Kidney (tissue), 14 donors: ENCODE results near the gene MEGF11. TPM values are rescaled to one million over a fixed set of nuclear protein-coding genes. Genes with fewer than 3 reads are reported as not detected.

Experiments used
- DNase-seq, 5 donors: peaks; one replicate each; pipeline ENCODE4 v3.0.0-alpha.2; 2013 to 2020
- FAIRE-seq: peaks from 2 replicates; lab custom pipeline; 2012; peaks lifted over from hg19 to GRCh38; lab: Jason Lieb, UNC
- H3K27ac ChIP-seq, 2 donors: one replicate each; pipeline ENCODE4 v1.7.0; 2013; ENCODE audit warnings: low read depth in 2 of 2, low read length in 2 of 2, inconsistent platforms in 1 of 2
- H3K27me3 ChIP-seq: one replicate; pipeline ENCODE4 v1.7.1; 2013; ENCODE audit warnings: low read length, inconsistent platforms; ENCODE audit not compliant: control insufficient read depth, insufficient read depth
- H3K36me3 ChIP-seq, 3 donors: one replicate each; pipeline versions ENCODE4 v1.7.0 to v1.7.1; 2013; ENCODE audit warnings: low read length in 3 of 3, control low read depth in 1 of 3, inconsistent platforms in 1 of 3; ENCODE audit not compliant: insufficient read depth in 3 of 3, control insufficient read depth in 2 of 3
- H3K4me1 ChIP-seq, 3 donors: one replicate each; pipeline versions ENCODE4 v1.7.0 to v1.7.1; 2013; ENCODE audit warnings: low read length in 3 of 3, inconsistent platforms in 1 of 3, low read depth in 1 of 3; ENCODE audit not compliant: control insufficient read depth in 2 of 3, insufficient read depth in 2 of 3
- H3K4me3 ChIP-seq, 3 donors: one replicate each; pipeline versions ENCODE4 v1.7.0 to v1.8.1; 2013; ENCODE audit warnings: low read length in 3 of 3, control low read depth in 1 of 3, inconsistent platforms in 1 of 3
- H3K9ac ChIP-seq, 3 donors: one replicate each; pipeline versions ENCODE4 v1.7.0 to v1.7.1; 2013; ENCODE audit warnings: low read length in 3 of 3, control low read depth in 1 of 3, inconsistent platforms in 1 of 3
- H3K9me3 ChIP-seq, 3 donors: one replicate each; pipeline versions ENCODE4 v1.7.0 to v1.7.1; 2013; ENCODE audit warnings: low read length in 3 of 3, control low read depth in 1 of 3, inconsistent platforms in 1 of 3; ENCODE audit not compliant: control insufficient read depth in 2 of 3, insufficient read depth in 1 of 3
- intact Hi-C: fragments of 100-400 bp; cut with DNase I; formaldehyde crosslinking; loops from one replicate; pipeline ENCODE4 v1.11.1; 2022
- polyA plus RNA-seq: library from polyadenylated mRNA; stranded (reverse); fragments of 350-450 nt; fragmentation: Illumina TruSeq; extraction: RNeasy Lipid Tissue Mini Kit (QIAGEN cat#74804); gene quantifications from one replicate; pipeline ENCODE4 v1.2.3, GENCODE V29; 2014; ENCODE audit warnings: low read depth, low replicate concordance; ENCODE audit not compliant: insufficient read depth
- total RNA-seq: library from RNA; stranded (reverse); fragmentation: NEBNext Ultra II Directional; extraction: Animal tissue kit (Norgen Biotek cat#: 25700); gene quantifications from one replicate; pipeline ENCODE4 v1.2.1, GENCODE V29; 2021
- TF ChIP-seq, protein P1 (sequence below): IDR thresholded peaks from 3 replicates; pipeline ENCODE4 v1.5.1; 2012; ENCODE audit warnings: mild to moderate bottlenecking, moderate library complexity, borderline replicate concordance; ENCODE audit not compliant: insufficient read depth; ENCODE audit errors: extremely low read depth
- donor health status: control.
- donor health status: control.
- donor health status: control.
- donor health status: control.
- donor health status: control.
- donor health status: DM: yes; HTN: yes; CAD: no.
- donor health status: Normal renal cell carcinoma (clear cell type).

MEGF11 gene
- total and polyA plus RNA-seq, 2 donors from 2014 or later = 10.4 to 41.8 TPM

DNA sequence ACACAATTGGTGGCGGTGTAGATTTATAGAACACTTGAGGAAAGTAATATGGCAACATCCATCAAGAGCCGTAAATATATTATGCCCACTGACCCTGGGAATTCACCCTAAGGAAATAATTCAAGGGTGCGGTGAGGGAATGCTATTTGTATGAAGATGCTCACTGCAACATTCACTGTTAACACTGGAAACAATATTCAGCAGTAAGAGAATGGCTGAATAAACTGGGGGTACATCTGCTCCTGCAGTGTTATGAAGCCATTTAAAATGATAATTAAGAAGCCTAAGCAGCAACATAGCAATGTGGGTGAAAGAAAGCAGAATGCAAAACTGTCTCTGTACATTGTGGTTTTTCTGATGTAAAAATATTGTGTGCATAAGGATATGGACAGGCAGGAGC lies 296.7 kb downstream of the MEGF11 start:
- Histone ChIP-seq H3K27me3 (no peaks in the 10 kb centered on the region), H3K4me3 (no peak overlapping the region), H3K4me1 (no peaks in the 10 kb centered on the region), H3K9ac (no peak overlapping the region), H3K27ac (no peak overlapping the region), H3K9me3 (no peaks in the 10 kb centered on the region), H3K36me3 (no peaks in the 10 kb centered on the region)
- DNase-seq = no peak
- no peak for FAIRE-seq
- TF ChIP-seq, protein P1, sequence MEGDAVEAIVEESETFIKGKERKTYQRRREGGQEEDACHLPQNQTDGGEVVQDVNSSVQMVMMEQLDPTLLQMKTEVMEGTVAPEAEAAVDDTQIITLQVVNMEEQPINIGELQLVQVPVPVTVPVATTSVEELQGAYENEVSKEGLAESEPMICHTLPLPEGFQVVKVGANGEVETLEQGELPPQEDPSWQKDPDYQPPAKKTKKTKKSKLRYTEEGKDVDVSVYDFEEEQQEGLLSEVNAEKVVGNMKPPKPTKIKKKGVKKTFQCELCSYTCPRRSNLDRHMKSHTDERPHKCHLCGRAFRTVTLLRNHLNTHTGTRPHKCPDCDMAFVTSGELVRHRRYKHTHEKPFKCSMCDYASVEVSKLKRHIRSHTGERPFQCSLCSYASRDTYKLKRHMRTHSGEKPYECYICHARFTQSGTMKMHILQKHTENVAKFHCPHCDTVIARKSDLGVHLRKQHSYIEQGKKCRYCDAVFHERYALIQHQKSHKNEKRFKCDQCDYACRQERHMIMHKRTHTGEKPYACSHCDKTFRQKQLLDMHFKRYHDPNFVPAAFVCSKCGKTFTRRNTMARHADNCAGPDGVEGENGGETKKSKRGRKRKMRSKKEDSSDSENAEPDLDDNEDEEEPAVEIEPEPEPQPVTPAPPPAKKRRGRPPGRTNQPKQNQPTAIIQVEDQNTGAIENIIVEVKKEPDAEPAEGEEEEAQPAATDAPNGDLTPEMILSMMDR = no peak
- intact Hi-C loops = no loop called here

- no peaks in the 10 kb centered on the region for H3K9me3 ChIP-seq
- intact Hi-C loops = no loop called here
- FAIRE-seq = no peak
- DNase-seq = no peak
- H3K4me1 ChIP-seq = no peaks in the 10 kb centered on the region
- no peak overlapping the region for H3K9ac ChIP-seq
- no peak overlapping the region for H3K27ac ChIP-seq
- H3K4me3 ChIP-seq = no peak overlapping the region
- H3K36me3 ChIP-seq = no peaks in the 10 kb centered on the region
- H3K27me3 ChIP-seq = no peaks in the 10 kb centered on the region
- TF ChIP-seq, protein P1 = no peak
These were observed 297.2 kb downstream of the MEGF11 start for GRCh38 chr15:65956307-65956706.

- Histone ChIP-seq H3K9me3 (no peaks in the 10 kb centered on the region), H3K9ac (no peak overlapping the region), H3K27ac (no peak overlapping the region), H3K4me3 (no peak overlapping the region), H3K27me3 (no peaks in the 10 kb centered on the region), H3K4me1 (no peaks in the 10 kb centered on the region), H3K36me3 (no peaks in the 10 kb centered on the region)
- no peak for DNase-seq
- no peak for FAIRE-seq
- intact Hi-C loops = no loop called here
- TF ChIP-seq, protein P1 = no peak
These were observed 299.2 kb downstream of the MEGF11 start for GRCh38 chr15:65954289-65954741.

DNA sequence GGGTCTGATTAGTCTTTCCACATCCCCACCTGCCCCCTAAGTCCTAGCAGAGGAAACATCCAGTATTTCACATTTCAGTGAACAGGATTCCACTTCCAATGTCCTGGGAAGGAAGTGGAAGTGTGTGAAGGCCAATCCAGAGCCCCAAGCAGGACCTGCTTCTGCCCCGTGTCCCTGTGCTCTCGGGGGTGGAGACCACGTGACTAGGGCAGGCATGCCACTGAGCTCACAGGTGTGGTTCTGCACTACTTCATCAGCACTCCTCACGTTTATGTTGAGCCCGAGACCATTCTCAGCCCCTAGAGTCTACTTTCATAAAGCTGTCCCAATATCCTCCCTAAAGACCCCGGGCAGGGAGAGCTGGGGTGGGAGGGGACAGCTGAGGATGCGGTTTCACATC lies 299.9 kb downstream of the MEGF11 start:
- H3K9me3 ChIP-seq = no peaks in the 10 kb centered on the region
- H3K36me3 ChIP-seq = no peaks in the 10 kb centered on the region
- TF ChIP-seq, protein P1 = no peak
- H3K9ac ChIP-seq = no peak overlapping the region
- H3K27me3 ChIP-seq = no peaks in the 10 kb centered on the region
- H3K27ac ChIP-seq = no peak overlapping the region
- H3K4me3 ChIP-seq = no peak overlapping the region
- H3K4me1 ChIP-seq = peaks cover 0 to 3% (median 0%) of the 10 kb centered on the region in 3 donors
- no peak for FAIRE-seq
- no peak for DNase-seq
- intact Hi-C loops = no loop called here
